SK-N-MC (cell line): Measurements from ENCODE around the gene WDFY4.
A peak's percentile ranks its signal among the peaks of the same experiment; 100 is the strongest.

Experiments used
- DNase-seq: peaks from one replicate; pipeline ENCODE4 v3.0.0-alpha.2; 2011; ENCODE audit warnings: low read depth, low spot score
- H3K27ac ChIP-seq: fragments of 200-600 bp; sonication (generic); 2 replicates; pipeline ENCODE4 v1.5.1; 2016; ENCODE audit warnings: mixed run types
- H3K36me3 ChIP-seq: fragments of 200-600 bp; sonication (generic); 2 replicates; pipeline ENCODE4 v1.6.1; 2017; ENCODE audit warnings: antibody characterized with exemption, low read length, mixed read lengths; ENCODE audit not compliant: insufficient read depth
- H3K4me3 ChIP-seq: fragments of 200-600 bp; sonication (generic); 2 replicates; pipeline ENCODE4 v1.5.1; 2016
- H3K9ac ChIP-seq: fragments of 200-600 bp; sonication (generic); 2 replicates; pipeline ENCODE4 v1.8.0; 2017; ENCODE audit warnings: mixed run types, mixed read lengths; ENCODE audit not compliant: insufficient read length
- H3K9me3 ChIP-seq: fragments of 200-600 bp; sonication (generic); 2 replicates; pipeline ENCODE4 v1.6.1; 2017; ENCODE audit warnings: low read depth, mild to moderate bottlenecking, antibody characterized with exemption, low read length, moderate library complexity, mixed read lengths
- EZH2 ChIP-seq: fragments of 200-600 bp; sonication (generic); IDR thresholded peaks from one replicate; pipeline ENCODE4 v1.6.1; 2017; ENCODE audit warnings: antibody characterized with exemption
- FOXP2 ChIP-seq: optimal IDR thresholded peaks from 2 replicates; pipeline ENCODE3; 2011; ENCODE audit warnings: mild to moderate bottlenecking, moderate library complexity; ENCODE audit not compliant: insufficient read depth; ENCODE audit errors: extremely low read length, control extremely low read depth
- POLR2AphosphoS5 ChIP-seq: IDR thresholded peaks from 2 replicates; pipeline ENCODE4 v1.6.1; 2012; ENCODE audit warnings: mild to moderate bottlenecking, low read depth, low read length, borderline replicate concordance

Gene WDFY4

DNA sequence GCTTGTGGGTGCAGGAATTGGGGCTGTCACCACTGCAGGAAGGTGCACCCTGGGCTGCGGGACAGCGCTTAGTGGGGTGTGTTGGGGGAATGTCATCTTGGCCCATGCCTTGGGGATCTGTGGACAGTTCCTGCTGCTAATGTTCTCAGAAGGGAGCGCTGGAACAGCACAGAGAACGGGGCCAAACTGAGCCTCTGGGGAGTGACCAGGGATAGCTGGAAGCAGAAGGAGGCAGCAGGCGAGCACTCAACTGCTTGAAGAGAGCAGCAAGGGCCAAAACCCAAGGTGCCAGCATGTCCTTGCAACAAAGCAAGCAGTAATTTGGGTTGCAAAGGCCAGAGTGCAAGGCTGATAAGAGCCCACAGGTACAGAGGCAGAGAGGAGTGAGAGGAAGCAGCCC is 31.3 kb upstream of the WDFY4 start:
- DNase-seq: no peak
- H3K4me3 ChIP-seq: no peak overlapping the region
- H3K36me3 ChIP-seq: no peaks in the 10 kb centered on the region
- H3K27ac ChIP-seq: no peak overlapping the region
- H3K9me3 ChIP-seq: no peaks in the 10 kb centered on the region
- TF ChIP-seq FOXP2: no peak
- TF ChIP-seq POLR2AphosphoS5: no peak
- no peak for TF ChIP-seq EZH2
- no peak overlapping the region for H3K9ac ChIP-seq

DNA sequence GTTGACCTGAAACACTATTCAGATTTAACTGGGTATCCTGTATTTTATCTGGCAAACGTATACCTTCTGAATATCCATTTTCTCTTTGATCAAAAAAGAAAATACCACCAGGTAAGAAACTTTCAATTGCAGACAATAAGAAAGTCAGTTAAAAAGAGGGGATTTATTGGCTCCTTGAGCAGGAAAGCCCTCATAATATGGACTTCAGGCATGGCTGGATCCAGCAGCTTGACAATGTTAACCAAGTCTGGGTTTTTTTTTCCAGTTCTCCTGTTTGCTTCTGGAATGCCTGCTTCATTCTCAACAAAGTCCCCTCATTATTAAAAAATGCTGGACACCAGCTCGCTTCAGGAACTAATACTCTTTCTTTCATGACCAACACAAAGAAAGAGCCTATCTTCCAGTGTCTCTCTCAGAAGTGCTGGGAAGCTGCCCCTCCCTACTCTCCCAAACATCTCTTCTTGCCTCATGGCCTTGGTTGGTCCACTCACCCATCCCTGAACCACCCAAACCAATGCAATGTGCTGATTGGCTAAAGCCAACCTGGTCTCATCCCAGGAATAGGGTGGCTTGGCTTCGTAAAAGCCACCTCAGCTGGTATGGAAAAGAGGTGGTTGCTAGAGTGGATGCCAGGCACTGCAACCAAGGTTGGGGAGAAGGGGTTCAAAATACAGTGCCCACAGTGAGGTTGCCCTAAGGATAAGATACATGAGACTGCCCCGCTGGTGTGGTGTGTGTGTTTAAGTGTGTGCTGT is 30.6 kb upstream of the WDFY4 start:
- Histone ChIP-seq H3K9ac (no peak overlapping the region), H3K36me3 (no peaks in the 10 kb centered on the region), H3K27ac (no peak overlapping the region), H3K9me3 (no peaks in the 10 kb centered on the region), H3K4me3 (no peak overlapping the region)
- TF ChIP-seq POLR2AphosphoS5 (no peak), FOXP2 (no peak), EZH2 (no peak)
- DNase-seq: no peak

DNA sequence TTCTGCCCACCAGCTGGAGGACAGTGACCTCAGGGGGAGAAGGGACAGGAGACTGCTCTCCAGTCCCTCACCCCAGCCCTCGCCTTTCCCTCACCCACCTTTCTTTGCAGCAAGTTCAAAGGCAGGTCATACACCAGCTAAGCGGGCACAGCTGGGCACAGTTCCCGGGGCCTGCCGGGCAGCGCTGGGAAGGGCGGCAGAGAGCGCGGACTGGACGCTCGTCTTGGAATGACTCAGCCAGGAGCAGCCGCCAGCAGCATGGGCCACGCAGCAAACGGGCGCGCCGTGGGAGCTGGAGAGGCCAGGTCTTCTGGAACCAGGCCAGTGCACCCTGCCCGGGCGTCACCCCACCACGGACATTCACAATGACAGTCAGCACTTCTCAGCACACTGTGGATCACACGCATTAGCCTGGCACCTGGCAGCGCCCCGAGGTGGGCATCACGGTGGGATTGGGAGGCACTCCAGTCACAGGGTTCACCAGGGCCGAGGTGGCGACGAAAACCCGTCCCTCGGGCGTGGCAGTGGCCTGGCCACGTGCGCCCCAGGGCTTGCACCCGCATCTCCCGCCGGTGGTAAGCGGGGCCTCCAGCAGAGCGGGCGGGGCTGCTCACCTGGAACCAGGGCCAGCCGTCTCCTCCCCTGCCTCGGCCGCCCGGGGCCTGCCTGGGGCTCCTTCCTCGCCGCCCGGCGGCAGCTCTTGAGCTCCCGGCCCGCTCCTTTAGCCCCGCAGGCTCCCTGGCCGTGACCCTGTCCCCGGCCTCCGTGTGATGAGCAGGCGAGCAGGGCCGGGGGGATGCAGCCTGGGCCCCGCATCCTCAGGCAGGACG is 29.0 kb upstream of the WDFY4 start:
- Histone ChIP-seq H3K36me3 (no peaks in the 10 kb centered on the region), H3K9me3 (no peaks in the 10 kb centered on the region), H3K9ac (no peak overlapping the region), H3K4me3 (no peak overlapping the region), H3K27ac (no peak overlapping the region)
- TF ChIP-seq FOXP2: no peak
- TF ChIP-seq EZH2: no peak
- TF ChIP-seq POLR2AphosphoS5: no peak
- DNase-seq: no peak

DNA sequence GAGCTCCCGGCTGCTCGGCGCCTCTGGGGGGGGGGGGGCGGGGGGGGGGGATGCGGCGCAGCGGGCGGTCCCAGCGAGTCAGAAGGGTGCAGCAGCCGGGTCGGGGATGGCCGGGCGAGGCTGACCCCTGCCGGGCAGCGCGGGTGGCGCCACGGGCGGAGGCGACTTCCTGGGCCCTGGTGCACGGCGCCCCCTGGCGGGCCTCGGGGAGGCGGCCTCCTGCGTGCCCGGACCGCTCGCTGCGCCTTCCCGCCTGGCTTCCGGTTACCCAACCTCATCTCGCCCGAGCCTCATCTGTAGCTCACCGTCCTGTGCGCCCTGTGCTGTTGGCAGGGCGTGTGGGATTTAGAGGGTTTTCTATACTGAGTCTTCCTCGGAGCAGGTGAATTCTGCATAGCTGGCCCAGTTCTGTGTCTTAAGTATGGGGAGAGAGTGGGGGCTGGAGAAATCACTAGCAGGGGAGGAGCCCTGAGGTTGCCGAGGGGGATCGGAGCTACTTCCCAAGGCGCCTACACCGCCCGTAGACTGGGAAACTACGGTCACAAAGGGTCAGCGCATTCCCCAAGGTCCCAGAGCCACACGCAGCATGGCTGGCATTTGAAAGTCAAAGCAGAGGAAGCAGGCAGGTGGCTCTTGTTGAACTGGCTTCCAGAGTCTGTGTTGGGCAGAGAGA is 28.3 kb upstream of the WDFY4 start:
- TF ChIP-seq FOXP2: no peak
- TF ChIP-seq POLR2AphosphoS5: no peak
- TF ChIP-seq EZH2: no peak

DNA sequence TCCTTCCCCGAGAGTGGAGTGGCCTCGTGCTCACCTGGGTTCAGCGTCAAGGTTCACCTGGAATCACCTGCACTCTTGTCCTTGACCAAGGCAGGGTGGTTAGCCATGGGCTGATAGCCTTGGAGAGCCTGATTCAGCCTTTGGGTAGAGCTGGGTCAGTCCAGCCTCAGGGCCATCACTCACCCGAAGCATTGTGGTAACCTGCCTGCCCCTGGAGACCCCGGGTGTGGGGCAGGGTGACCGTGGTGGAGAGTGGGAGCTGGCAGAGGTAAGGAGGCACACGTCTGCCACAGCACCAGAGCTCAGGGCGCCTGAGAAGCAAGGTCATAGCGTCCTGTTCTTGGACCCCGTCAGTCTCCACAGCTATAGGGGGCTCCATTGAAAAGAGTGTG is 27.8 kb upstream of the WDFY4 start:
- no peak overlapping the region for H3K27ac ChIP-seq

More for the DNA sequence above, 28.3 kb upstream of the WDFY4 start:
- no peak for DNase-seq
- H3K9me3 ChIP-seq: no peaks in the 10 kb centered on the region
- no peak overlapping the region for H3K9ac ChIP-seq
- no peak overlapping the region for H3K27ac ChIP-seq
- peak overlapping the region; percentile 71 for H3K4me3 ChIP-seq
- no peaks in the 10 kb centered on the region for H3K36me3 ChIP-seq

DNA sequence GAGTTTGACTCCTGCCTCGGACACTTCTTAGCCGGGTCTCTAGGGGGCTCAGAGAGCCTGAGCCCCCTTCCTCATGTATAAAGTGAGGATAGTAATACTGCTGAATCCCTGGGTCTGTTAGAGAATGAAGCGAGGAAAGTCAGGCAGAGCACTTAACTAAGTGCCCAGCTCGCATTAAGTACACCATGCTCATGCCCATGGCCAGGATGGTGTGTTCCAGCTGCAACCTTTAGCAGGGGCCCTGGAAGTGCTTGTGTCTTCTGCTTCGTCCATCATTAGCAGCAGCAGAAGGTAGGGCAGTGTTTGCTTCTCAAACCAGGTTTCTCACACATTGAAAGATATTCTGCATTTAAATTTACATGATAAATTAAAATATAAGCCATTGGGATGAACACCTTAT is 27.3 kb upstream of the WDFY4 start:
- no peak overlapping the region for H3K9ac ChIP-seq
- TF ChIP-seq EZH2 (no peak), FOXP2 (no peak), POLR2AphosphoS5 (no peak)
- DNase-seq: no peak
- no peaks in the 10 kb centered on the region for H3K36me3 ChIP-seq
- no peaks in the 10 kb centered on the region for H3K9me3 ChIP-seq
- no peak overlapping the region for H3K4me3 ChIP-seq
- no peak overlapping the region for H3K27ac ChIP-seq

More for the DNA sequence above, 27.8 kb upstream of the WDFY4 start:
- Histone ChIP-seq H3K4me3 (peak overlapping the region; percentile 71), H3K9ac (no peak overlapping the region), H3K9me3 (no peaks in the 10 kb centered on the region), H3K36me3 (no peaks in the 10 kb centered on the region)
- TF ChIP-seq POLR2AphosphoS5: no peak
- no peak for TF ChIP-seq FOXP2
- TF ChIP-seq EZH2: no peak
- no peak for DNase-seq

DNA sequence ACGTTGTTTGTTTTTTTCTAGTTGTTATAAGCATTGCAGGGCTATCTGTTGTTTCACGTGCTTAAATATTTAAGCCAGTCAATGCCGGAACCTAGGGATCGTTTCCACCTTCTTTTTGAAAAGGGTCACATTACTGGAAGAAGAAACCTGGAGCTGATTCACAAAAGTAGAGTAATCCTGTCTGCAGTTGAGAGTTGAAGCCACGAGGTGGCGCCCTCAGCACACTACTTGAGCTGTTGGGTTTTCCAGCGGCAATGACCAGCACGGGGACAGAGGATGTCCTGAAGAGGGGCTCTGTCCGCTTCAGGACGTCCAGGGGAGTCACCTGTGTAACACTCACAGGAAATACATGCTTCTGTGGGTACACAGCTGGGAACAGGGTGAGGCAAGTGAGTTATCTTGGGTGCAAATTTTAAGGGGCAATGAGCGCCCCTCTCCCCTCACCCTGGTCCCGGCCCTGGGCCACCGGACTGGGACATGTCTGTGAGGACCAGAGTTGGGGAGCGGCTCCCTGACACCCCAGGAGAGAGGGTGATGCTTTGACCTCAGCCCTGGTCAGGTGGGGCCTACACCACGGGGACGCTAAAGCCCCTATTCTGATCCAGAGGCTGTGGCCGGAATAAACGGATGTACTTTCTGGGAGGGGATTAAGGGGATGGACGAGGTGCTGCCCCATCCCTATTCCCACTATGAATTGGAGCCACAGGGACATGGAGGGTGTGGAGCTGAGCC is 26.3 kb upstream of the WDFY4 start:
- H3K4me3 ChIP-seq: no peak overlapping the region
- no peak for DNase-seq
- H3K27ac ChIP-seq: no peak overlapping the region
- TF ChIP-seq POLR2AphosphoS5 (no peak), FOXP2 (no peak), EZH2 (no peak)
- no peaks in the 10 kb centered on the region for H3K9me3 ChIP-seq
- no peaks in the 10 kb centered on the region for H3K36me3 ChIP-seq
- H3K9ac ChIP-seq: no peak overlapping the region

DNA sequence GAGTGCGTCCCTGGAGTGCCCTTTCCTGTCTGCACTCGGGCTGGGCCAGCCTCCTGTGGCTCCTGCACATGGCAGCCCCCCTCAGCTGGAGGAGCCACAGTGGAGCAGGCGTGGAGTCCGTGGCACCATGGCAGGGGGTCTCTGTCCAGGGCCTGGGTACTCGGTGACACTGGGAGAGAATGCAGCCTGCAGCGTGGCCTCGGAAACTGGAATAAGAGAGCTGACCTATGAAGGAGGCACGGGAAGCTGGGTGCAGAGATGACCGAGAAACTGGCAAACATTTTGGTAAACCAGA is 25.8 kb upstream of the WDFY4 start:
- H3K36me3 ChIP-seq: no peaks in the 10 kb centered on the region
- H3K4me3 ChIP-seq: no peak overlapping the region
- TF ChIP-seq EZH2: no peak
- no peak for TF ChIP-seq FOXP2
- no peak for TF ChIP-seq POLR2AphosphoS5
- no peak overlapping the region for H3K27ac ChIP-seq
- DNase-seq: no peak
- no peak overlapping the region for H3K9ac ChIP-seq
- no peaks in the 10 kb centered on the region for H3K9me3 ChIP-seq
